SKM-1 (cell line): ENCODE measurements around the gene ARHGEF16.

Source experiments
- DNase-seq: peaks from one replicate; lab custom pipeline; 2025; ENCODE audit not compliant: unreplicated experiment; lab: John Stamatoyannopoulos, UW

The ARHGEF16 gene

DNA sequence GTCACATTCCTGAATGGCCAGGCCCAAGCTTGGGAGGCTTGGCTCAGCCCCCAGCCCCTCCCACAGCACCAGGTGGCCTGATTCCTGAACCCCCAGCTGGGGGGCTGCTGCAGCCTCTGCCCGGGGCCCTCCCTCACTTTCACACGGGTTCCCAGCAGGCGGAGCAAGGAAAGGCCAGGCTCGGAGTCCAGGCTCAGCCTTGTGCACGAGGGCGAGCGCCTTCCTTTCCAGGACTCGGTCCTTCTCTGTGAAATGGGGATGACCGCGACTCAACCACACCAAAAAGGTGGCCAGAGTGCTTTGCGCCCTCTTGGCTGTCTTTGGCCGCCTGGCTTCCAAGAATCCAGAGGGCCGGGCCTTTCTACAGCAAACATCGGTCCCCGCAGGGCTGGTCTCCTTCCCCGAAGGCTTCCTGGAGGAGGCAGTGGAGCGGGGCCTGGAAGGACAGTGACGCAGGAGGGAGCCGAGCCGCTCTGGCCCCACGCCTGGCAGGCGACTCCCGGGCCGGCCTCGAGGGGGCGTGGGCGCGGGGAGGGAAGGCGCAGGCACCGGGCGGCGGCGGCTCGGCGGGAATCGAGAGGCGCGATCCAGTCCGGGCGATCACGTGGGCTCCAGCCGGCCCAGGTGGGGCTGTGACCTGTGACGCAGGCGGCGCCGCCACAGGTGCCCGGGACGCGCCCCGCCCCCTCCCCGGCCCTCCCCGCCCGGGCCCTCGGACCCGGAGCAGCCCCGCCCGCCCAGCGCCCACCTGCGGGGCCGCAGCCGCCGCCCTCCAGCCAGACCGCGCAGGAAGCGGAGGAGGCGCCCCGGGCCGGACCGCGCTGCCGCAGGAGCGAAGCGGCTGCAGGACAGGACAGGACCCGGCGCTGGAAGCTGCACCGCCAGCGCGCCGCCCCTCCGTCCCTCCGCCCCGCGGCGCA, at the start of gene ARHGEF16:
ARHGEF16 (plus strand) TSS at position 775 of the 920 bp plus-strand sequence. CDS start 8,420 bp downstream, outside the sequence.
- DNase-seq, result peak; percentile 27

DNA sequence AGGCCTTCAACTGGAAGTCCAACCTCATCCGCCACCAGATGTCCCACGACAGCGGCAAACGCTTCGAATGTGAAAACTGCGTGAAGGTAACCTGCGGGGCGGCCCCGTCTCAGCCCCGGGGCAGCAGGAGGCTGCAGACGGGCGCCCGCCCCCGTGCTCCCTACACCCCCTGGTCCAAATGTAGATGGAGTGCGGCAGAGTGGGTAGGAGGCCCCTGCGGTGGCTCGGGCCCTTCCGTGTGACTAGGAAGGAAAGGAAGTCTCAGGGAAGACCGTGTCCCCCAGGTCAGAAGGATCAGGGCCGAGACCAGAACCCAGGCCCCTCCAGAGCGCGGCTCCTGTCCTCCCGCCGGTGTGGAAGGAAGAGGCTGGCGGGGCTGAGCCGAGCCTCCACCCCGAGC, 49.7 kb upstream of the ARHGEF16 start:
- DNase-seq, result no peak

DNA sequence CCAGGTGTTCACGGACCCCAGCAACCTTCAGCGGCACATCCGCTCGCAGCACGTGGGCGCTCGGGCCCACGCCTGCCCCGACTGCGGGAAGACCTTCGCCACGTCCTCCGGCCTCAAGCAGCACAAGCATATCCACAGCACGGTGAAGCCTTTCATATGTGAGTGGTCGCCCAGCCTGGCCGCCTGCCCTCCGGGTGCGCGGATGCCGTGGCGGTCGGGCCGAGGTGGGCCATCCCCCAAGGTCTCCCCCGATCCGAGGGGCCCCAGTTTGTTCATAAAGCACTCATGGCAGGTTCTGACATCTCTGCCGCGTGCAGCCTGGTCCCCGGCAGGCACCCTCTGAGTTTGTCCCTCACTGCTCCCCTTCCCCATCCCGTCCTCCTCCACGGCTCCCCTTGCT, 49.0 kb upstream of the ARHGEF16 start:
- no peak for DNase-seq

DNA sequence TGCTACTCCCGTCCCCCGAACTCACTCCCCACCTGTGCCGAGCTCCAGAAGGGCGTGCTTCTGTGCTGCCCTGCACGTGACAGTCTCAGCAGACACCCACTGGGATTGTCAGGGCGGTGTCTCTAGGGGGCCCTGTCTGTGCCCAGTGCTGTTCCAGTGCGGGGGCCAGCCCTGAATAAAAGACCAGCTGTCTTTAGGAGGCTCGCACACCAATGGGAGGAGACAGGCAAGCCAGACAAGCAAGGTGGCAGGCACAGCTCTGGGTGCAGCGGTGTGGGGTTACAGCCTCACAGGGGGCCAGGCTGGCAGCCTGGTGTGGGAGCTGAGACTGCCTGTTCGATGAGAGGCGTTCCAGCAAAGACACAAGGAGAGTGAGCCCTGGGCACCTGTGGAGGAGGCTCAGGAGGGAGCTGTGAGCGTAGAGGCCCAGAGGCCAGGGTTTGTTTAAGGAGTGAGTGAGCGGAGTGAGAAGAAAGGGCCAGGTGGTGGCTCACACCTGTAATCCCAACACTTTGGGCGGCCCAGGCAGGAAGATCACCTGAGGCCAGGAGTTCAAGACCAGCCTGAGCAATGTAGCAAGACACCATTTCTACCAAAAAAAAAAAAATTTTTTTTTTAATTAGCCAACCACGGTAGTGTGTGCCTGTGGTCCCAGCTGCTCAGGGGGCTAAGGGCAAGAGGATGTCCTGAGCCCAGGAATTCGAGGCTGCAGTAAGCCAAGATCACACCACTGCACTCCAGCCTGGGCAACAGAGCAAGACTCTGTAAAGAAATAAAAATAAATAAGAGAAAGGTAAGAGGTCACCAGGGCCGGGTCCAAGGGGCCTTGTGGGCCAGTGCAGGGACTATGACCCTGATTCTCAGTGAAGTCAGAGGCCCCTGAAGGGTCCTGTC, 48.2 kb upstream of the ARHGEF16 start:
- DNase-seq, result no peak

DNA sequence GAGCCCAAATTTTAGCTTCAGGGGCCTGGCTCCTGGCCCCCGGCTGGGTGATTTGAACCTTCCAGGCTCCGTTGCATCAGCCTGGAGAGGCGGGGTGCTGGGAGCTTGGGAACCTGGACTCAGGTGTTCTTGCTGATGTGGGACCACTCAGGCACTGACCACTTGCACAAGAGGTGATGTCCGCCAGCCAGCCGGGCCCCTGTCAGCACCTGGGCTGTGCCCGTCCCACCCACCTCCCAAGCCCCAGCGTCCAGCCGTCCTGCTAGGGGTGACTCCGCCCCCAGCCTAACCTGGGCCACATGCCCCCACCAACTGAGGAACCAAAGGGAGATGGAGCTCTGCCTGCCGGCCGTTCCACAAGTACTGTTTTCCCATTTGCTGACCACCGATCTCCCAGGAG, 47.4 kb upstream of the ARHGEF16 start:
- no peak for DNase-seq

DNA sequence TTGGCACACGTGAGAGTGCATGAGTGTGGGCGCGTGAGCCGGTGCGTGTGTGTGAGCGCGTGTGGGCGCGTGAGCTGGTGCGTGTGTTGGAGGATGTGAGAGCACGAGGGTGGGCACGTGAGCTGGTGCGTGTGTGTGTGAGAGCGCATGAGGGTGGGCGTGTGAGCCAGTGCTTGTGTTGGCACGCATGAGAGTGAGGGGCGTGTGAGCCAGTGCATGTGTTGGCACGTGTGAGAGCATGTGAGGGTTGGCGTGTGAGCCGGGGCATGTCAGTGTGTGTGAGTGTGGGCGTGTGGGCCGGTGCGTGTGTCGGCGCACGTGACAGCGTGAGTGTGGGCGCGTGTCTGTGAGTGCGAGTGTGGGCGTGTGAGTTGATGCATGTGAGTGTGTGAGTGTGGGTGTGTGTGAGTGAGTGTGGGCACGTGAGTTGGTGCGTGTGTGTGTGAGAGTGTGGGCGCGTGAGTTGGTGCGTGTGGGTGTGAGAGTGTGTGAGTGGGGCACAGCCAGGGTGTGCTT, 45.7 kb upstream of the ARHGEF16 start:
- no peak for DNase-seq

DNA sequence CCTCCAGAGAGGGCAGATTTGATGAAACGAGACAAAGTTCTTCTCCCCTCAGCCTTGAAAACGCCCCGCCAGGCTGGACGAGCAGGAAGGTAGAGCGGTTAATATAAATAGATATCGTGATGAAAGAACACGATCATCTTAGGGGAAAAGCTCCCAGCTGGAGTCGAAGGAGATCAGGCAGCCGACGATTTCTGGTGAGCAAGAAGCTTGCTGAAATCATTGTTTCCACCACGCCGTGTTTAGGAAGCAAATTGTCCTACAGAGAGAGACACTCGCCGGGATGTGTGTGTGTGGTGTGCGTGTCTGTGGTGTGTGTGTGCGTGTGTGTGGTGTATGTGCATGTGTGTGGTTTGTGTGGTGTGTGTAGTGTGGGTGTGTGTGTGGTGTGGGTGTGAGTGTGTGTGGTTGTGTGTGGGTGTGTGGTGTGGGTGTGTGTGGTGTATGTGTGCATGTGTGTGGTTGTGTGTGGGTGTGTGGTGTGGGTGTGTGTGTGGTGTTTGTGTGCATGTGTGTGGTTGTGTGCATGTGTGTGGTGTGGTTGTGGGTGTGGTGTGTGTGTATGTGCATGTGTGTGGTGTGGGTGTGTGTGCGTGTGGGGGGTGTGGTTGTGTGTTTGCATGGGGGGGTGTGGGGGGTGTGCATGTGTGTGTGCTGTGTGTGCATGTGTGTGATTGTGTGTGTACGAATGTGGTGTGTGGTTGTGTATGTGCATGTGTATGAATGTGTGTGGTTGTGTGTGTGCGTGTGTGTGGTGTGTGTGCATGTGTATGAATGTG, 44.9 kb upstream of the ARHGEF16 start:
- DNase-seq, result no peak

DNA sequence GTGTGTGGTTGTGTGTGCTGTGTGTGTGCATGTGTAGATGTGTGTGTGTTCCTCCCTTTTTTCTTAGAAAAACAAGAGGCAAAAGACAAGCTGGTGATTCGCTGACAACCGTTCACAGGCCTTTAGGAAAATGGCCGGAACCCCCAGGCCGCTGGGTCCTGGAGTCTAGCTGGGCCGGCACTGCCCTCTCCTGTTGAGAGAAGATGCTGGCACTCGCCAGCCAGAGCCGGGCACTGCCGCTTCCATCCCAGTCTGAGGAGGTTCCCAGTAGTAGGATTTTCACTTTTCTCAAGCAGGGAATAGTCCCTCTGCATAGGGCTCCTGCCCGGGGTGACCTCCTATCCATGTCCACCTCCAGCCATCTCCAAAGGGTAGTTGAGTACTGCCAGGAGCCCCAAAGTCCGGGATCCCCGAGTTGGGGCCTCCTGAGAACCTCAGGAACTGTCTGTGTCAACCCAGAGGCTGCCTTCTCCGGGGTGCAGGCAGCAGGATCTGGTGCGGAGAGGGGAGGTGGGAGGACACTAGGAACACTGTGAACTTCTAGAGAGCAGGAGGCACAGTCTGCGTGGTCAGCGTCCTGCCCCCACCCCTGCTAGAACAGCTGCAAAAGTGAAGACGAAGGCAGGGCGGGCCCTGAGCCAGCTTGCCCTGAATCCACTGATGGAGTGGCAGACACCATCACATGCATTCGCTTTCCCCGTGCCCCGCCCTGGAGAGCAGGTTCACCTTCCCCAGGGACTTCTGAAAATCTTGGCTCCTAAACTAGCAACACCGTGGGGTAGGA, 44.1 kb upstream of the ARHGEF16 start:
- DNase-seq, result no peak

DNA sequence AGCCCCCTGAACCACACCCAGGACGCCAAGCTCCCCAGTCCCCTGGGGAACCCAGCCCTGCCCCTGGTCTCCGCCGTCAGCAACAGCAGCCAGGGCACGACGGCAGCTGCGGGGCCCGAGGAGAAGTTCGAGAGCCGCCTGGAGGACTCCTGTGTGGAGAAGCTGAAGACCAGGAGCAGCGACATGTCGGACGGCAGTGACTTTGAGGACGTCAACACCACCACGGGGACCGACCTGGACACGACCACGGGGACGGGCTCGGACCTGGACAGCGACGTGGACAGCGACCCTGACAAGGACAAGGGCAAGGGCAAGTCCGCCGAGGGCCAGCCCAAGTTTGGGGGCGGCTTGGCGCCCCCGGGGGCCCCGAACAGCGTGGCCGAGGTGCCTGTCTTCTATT, 42.7 kb upstream of the ARHGEF16 start:
- no peak for DNase-seq

DNA sequence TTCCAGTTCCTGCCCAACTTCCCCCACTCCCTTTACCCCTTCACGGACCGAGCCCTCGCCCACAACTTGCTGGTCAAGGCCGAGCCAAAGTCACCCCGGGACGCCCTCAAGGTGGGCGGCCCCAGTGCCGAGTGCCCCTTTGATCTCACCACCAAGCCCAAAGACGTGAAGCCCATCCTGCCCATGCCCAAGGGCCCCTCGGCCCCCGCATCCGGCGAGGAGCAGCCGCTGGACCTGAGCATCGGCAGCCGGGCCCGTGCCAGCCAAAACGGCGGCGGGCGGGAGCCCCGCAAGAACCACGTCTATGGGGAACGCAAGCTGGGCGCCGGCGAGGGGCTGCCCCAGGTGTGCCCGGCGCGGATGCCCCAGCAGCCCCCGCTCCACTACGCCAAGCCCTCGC, 42.1 kb upstream of the ARHGEF16 start:
- no peak for DNase-seq

DNA sequence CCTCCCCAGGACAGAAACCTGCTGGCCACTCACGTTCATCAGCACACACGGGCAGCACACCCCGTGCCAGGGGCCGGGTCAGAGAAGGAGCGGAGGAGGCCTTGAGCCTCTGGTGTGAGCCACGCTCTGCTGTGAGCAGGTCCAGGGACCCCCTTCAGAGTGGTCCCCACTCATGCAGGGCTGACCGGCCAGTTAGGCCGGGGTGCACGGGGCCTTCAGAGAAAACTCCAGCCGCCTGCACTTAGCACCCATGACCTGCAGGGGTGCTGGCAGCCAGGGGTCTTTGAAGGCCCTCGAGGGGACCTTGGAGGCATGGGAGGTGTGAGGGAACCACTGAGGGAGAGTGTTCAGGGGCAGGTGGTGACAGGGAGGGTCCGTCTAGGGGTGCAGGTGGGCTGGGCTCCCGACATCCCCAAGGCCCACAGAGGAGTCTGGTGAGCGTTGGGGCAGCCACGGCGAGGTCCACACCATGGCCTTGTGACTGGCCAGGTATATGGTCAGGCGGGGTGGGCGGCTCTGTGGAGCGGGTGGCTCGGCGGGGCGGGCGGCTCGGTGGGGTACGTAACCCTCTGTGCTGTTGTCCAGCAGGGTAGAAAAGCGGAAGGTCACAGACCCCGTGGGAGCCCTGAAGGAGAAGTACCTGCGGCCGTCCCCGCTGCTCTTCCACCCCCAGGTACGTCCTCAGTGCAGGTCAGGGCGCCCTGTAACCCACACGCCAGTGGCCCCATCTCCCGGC, 40.3 kb upstream of the ARHGEF16 start:
- DNase-seq, result no peak

DNA sequence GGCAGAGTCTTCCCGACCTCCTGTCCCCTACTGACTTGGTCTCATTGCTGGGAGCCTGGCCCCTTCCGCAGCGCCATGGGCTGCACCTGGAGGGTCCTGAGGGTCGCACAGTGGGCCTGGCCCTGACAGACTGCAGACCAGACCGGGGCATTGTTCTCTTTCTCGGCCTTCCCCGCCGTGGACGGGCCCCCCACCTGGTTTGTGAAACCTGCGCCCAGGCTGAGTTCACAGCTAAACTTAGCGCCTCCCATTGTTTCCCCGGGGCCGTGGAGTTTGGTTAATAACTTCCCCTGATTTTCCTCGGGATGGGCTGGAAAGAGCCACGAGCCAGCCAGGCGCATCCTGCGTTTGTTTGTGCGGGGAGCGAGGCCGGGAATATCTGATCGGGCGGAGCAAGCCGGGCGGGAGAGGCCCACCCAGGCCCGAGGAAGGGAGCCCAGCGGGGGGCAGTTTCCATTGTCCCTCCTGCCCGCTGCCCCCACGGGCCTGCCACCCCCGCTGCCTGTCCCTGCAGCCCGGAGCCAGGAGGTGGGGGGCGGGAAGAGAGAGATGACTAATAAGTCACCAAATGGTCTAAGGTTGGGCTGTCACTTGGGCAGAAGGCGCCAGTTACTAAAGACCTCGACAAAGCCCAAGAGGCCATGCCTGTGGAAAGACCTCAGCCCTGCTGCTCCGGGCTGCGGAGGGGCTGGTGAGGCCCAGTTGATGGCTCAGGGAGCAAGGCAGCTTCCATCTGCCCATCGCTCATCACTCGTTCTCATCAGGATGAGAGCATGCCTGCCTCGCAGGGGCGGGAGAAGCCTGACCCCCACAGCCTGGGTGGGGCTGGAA, 39.0 kb upstream of the ARHGEF16 start:
- no peak for DNase-seq

DNA sequence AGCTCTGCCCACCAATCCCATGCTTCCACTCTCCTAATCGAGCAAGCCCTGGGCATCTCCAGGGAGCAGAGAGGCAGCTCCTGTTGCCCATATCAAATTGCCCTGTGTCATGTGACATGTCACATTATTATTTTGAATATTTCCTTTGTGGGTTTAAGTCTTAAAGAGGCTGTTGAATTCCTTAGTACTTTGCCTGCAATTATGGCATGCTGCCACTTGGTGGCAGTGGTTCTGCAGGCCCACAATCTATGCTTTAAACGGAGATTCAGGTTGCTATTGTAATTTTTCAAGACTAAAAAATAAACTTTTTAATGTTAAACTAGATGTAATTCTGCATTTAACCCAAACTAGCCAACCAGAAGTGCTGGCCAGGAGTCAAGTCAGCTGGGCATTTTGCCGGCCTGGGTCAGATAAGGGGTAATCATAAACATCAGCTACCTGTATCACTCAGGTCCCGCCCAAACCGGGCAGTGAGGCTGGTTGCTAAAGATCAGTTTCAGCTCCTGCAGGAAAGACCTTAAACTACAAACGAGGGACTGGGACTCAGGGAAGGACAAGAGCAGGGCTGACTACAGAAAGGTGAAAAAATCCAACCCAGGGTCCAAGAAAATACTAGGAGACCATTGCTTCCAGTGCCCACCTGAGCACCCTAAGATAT, 37.3 kb upstream of the ARHGEF16 start:
- no peak for DNase-seq

DNA sequence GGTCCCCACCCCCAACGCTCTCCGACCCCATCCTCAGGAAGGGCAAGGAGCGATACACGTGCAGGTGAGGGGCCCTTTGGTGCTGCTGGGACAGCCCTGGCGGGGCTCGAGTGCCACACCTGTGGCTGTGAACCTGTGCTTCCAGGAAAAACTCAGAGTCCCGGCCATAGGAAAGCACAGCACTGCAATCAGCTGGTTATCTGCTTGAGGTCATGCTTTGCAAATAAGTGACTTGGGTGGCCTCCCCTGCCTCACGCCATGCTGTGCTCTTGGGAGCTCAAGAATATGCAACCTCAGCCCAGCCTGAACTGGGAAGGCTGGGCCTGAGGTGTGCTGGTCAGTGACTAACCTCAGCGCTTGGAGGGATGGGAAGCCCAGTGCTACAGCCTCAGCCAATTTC, 36.5 kb upstream of the ARHGEF16 start:
- no peak for DNase-seq

DNA sequence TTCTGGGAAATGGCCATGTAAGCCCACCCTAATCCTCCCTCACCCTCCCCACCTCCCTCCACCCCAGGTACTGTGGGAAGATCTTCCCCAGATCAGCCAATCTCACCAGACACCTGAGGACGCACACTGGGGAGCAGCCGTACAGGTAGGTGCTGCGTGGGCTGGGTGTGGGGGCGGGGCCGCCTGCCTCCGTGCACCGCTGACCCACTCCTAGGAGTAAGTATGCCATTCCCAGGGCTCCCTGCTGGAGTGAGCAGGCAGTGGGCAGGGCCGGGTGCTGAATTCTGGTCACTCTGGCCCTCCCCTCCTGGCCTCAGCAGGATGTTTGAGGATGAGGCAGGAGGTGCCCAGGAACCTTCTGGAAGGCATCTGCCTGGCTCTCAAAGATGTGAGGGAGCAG, 35.9 kb upstream of the ARHGEF16 start:
- no peak for DNase-seq

DNA sequence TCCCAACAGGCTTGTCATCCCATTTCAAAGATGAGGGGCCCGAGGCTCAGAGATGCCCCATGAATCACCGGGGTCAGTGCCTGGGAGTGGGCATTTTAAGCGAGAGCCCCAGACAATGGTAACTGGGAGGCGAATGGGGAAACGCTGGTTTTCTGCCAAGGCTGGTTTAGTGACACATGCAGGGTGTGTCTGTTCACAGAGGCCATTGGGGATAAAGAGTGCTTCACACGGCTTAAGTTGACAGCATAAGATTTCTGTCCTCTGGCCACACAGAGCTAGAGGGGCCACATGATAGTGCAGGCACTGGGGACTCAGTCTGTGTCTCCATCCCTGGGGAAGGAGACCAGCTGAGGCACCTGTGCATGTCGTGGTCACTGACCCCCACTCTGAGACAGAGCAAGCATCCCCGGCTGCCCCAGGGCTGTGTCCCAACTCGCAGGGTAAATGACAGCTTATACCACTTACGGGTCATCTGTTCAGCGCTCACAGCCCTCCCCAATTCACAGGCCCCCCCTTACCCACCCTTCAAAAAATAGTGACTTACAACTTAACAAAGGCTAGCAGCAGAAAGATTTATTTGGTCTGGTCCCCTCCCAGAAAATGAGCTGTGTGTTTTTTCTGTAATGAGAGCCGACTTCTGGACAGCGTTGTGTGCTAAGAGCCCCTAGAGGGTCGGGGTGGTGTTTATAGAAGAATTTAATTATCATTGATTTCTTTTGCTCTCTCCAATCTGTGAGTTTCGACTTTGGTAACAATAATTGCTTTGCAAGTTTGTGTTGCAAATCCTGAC, 34.9 kb upstream of the ARHGEF16 start:
- DNase-seq, result no peak

DNA sequence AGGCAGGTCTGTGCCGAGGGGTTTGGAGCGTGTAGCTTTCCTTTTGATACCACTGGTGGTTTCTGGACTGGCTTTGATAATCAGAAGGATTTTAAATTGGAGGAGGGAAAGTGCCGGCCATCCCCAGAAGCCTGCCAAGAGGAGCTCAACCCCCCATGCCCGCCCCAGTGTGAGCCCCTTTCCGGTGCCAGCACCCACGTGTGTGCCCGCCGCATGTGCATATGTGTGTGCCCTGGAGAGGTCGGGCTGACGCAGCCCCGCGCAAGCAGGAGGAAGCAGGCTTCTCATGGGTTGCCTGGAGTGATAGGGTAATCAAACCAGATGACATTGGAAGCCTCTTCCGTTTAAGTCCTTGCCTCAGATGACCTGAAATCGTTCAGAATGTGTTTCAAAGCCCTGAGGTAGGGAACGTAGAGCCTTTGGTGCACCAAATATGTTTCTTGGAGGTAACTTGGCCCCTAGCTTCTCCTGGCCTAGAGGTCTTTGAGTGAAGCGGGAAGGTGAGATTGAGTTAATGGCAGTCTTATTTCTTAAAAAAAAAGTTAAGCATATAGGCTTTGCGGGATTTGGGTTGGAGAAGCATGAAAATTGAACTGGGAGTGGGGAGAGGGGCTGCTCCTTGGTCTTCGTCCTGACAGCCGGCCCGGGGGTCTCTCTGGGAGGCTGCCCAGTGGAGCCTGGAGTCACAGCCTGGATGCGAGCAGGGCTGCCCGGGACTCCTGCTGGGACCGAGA, 34.1 kb upstream of the ARHGEF16 start:
- no peak for DNase-seq
